CD4-positive, alpha-beta T cell treated with Interleukin-12 subunit alpha and Interleukin-12 subunit beta, for 1 hour (primary cell): ENCODE measurements around the gene ANO4.

ENCODE experiments used
- DNase-seq: peaks from one replicate; pipeline ENCODE4 v3.0.0-alpha.2; 2020

Gene ANO4

DNA sequence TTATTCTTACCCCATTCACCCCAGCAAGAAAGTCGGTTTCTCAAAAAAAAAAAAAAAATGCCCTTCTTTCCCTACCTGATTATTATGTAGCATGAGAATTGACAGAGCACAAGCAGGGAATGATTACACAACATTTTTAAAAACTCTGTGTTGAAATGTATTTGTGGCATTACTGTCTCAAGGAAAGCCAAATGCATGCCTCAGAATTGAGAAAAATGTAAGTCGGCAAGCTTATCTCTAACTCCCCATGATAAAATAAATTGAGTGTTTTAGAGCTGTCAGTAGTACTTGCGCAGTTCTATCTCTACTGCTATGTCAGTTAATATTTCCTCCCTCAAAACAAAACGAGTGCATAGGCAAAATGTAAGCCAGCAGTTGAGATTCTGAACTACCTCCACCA is 25.7 kb downstream of the ANO4 start:
- no peak for DNase-seq

DNA sequence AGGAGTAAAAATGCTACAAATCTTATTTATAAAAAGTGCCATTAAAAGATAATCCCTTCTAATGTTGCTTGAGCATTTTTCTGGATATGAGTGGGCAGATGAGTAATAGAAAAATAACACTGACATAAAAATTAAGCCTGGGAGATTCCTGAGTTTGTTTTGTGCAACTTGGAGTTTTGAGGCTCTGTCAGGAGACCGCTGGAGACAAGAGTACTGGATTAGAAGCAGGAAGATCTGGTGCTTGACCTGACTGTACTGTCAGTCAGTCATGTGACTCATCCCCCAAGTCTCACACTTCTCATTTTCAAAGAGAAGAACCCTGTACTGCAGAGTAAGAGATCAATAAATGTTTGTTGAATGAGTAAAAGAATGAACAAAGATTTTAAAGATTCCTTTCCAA is 29.4 kb downstream of the ANO4 start:
- DNase-seq = no peak

DNA sequence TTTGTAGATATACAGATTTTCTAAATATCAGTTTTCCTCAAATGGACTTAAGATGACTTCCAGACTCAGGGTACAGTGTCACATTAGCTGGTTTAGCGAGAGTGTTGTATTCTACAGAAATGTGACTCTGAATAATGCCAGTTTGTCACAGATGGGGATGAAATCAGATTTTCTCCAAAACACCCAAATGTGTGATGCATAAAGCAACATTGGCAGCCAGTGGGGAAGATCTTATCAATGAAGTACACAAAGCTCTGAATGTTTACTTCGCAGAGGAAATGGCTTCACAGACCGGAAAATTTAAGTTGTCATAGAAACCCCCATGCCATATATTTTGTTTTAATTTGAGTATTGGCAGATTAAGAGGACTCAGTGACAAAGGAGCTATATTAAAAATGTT is 29.9 kb downstream of the ANO4 start:
- DNase-seq = no peak

DNA sequence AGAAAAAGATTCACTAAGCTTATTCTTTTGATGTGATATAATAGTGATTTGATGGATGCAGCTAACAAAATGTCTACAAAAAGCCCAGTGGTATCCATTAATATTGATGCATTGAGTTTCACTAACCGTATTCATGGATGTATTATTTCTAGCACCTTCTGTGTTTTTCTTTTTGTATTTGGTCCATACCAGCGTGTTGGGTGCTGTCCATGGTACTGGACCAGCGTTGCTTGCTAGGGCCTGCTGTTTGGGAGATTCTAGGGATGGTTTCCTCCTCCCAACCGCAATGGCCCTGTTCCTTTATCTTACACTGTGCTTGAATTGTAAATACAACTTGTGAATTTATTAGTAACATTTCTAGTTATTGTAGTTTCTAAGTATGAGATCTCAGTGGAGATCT is 31.7 kb downstream of the ANO4 start:
- DNase-seq = no peak

DNA sequence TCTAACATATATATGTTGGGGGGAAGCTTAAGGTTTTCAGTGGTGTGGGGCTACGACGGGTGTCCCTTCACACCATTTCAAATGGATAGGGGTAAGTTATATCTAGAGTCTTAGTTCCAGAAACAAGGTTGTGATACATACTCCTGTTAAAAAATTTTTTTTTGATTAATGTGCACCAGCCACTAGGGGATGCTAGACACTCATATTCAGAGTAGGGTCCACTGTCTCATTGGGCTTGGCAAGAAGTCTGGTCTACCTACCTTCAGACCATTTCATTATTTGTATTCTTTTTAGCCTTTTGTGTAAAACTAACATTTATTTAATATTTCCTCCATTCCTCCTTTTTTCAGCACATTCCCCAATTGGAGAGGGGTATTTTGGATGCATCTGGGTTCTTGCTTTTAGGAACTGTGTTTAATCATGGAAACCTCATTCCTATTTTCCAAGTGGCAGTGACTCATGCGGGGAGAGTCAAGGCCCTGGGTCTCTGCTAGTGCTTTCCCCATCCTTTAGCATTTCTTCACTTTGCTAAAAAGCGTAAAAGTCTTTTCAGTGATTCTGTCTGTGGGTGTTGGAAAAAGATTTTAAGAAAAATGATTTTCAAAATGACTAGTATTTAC is 33.4 kb downstream of the ANO4 start:
- DNase-seq = no peak

DNA sequence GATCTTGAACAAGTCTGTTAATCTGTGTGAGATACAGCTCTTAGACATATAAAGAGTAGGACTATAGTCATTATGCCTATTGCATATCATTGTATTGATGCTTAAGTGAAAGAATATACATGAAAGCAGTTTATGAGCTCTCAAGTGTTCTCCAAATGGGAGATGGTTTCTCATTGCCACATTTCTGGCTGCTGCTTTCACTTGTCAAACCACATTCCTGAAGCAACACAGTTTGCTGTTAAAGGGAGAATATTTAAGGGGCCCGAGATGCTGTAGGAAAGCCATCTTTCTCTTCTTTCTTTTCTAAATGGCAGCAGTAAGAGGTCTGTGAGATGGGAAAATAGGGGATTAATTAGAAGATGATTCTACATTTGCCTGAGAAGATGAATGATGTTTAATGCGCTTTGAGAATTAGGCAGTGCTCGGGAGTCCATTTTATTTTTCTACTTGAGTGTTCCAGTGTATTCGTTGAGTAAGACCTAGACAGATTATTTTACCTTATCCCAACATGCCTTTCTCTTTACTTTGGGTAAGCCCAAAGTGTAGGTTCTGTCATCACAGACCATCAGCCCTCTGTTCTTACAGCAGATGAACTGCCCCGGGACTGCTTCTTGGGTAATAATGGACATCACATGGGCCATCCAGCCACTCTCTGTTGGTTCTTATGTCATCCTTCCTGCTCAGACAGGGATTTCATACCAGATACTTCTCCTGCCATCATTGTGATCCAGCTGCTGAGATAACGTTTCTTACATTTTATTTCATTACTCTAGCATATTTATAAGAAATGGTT is 35.6 kb downstream of the ANO4 start:
- DNase-seq = no peak

DNA sequence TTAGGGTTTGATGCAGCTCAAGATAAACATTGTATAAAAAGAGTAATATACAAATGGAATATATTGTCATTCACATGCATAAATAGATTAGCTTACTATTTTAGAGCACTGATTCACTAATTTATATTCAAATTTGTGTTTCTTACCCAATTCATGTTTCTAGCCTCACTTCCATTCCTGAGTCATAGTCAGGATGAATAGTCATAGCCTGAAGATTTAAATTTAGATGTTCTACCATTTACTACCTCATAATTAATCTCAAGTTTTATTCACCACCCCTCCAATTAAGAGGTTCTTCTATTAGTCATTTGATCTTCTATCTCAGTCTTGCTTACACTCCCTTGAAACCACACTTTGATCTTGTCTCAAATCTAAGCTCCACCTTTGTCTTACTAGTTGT is 38.7 kb downstream of the ANO4 start:
- DNase-seq = no peak

DNA sequence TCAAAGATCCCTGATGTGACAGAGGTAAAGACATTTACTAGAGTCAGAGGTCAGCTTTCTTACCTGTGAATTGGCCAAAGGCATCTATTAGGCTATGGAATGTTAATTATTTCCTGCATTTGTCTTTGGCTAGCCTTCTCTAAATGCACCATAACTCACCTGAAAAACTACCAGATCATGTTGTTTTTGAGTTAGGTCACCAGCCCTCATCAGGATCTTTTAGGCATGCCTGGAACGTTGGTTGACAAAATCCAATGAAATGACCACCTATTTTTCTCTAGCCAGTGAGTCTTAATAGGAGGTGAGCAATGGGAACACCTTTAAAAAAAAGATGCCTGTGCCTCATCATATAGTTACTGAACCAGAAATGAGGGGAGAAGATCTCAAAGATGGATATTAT is 46.2 kb downstream of the ANO4 start:
- DNase-seq = no peak

DNA sequence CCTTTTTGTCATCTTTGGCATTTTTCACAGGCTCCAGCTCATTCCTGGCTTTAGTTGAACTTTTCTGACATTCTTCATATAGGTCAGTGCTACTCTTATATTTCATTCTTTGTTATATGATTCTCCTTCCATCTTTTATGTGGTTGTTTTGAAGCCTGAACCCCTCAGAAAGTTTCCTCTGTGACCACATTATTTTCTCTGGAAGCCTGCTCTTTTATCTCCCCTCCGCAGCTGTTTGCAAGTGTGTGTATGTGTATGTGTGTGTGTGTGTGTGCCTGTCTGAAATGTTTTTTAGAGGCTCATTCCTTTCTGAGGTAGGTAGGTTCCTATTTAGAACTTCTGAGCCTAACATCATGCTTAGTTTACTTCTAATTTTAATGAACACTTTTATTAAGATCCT is 47.6 kb downstream of the ANO4 start:
- DNase-seq = no peak

DNA sequence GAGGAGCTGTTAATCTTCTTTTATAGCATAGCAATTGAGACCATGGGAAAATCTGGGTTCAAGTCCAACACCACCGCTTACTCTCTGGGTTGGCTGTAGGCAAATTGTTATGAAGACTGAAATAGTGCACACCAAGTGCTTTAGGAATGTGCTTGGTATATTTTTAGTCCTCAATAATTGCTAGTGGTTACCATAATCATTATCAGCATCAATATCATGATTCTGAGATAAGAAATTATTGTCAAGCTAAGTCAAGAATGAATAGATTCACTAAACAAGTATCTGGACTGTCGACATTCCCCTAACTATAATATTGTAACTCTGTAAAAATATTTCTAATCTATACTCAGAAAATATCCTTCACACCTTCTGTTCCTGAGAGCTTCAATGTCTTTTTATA is 48.5 kb downstream of the ANO4 start:
- DNase-seq = no peak

DNA sequence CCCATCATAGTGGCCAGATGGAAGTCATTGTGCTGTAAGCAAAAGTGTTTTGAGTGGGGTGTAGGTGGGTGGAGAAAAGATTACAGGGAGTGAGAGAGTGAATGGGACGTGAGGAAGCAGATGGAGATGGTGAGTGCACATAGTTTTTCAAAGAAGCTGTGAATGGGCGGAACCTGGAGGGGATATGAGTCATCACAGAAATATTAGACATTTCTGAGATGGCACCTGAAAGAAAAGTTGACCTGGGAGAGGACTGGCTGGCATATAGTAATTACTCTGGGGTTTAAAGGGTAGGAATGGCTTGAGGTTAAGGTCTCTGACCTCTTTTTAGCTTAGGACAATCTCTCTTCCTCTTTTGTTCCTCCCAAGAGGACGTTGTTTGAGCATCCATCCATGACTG is 50.5 kb downstream of the ANO4 start:
- DNase-seq = no peak

DNA sequence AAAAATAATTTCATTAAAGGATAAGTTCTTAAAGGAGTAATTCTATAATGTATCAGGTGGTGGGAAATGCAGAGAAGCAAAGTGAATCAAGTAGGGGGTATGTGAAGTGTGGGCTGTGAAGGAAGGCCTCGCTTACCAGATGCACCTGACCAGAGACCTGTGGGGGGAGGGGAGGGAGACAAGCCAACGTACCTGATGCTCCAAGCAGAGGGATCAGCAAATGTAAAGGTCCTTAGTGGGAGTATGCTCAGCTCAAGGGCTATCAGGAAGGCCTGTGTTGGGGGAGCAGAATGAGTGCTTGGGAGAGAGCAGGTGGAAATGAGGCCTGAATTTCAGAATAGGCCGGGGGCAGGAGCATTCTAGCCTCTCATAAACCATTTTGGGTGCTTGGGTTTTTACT is 57.1 kb downstream of the ANO4 start:
- DNase-seq = no peak

DNA sequence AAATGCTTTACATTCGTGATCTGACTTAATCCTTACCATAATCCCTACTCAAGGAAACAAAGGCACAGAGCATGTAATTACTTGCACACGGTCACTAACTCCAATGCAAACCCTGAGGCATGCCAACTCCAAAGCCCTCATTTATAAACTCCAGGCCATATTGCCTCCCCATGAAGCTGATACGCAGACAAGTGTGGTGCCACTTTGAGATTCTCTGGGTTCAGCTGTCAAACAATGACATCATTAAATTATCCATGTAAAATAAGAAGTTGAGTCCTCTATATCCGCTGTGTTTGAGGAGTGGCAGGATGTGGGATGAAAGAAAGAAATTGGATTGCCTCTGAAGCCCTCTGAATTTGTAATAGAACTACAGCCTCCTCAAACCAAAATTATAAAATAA is 62.8 kb downstream of the ANO4 start:
- DNase-seq = no peak

DNA sequence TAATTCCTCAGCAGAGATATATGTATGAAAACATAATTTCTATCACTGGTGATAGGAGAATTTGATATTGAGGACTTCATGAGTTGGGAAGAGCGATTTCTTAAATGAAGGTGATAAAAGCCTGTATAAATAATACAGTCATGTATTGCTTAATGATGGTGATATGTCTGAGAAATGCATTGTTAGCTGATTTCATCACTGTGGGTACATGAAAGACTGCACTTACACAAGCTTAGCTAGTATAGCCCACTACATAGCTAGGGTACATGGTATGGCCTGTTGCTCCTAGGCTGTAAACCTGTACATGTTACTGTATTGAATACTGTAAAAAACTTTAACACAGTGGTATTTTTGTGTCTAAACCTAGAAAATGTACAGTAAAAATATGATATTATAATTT is 63.4 kb downstream of the ANO4 start:
- DNase-seq = no peak

DNA sequence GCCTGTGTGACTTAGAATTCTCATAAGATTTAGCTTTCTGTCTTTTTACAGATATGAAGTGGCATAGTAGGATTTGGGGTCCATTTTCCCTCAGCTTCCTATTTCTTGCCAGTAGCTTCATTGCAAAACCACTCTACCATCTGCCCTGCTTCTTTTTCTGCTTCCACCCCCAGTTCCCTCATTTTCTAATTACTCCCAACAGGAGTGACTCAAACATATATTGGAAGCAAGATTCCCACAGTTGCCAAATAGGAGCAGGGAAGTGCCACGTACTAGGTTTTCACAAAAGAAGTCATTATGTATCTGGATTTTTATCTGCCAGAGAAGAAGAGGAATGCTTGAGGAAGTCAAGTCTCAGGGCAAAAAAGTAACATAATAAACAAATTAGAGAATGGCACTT is 64.1 kb downstream of the ANO4 start:
- DNase-seq = no peak

DNA sequence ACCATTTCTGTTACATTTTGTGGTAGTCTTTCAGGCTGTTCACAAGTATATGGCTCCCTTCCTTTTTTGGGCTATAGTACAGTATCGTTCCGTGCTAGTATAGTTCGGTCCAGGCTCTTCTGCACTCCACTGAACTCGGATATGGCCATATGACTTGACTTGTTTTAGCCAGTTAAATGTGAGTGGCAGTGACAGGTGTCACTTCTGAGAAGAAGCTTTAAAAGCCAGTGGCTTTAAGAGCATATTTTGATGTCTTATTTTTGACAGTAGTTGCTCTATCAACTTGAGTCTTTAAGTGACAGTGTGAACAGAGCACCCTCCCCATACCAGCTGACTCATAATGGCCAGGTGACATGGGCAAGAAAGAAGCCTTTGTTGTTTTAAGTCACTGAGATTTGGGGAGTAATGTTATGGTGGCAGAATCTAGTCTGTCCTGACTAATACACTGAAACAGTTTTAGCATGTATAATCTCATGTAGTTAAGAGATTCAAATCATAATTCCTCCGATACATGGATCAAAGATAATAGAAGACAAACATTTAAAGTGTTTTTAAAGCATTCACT is 64.6 kb downstream of the ANO4 start:
- DNase-seq = no peak

DNA sequence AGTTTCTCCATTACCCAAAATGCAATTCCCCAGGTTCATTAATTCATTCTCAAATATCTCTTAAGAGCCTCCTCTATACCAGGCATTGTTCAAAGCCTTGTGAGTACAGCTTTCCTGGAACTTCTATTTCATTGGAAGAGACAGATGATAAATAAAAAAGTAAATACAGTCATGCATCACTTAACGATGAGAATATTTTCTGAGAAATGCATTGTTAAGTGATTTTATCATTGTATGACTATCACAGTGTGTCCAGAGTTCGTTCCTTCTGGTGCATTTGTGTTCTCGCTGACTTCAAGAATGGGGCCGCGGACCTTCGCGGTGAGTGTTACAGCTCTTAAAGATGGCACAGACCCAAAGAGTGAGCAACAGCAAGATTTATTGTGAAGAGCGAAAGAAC is 66.0 kb downstream of the ANO4 start:
- no peak for DNase-seq

DNA sequence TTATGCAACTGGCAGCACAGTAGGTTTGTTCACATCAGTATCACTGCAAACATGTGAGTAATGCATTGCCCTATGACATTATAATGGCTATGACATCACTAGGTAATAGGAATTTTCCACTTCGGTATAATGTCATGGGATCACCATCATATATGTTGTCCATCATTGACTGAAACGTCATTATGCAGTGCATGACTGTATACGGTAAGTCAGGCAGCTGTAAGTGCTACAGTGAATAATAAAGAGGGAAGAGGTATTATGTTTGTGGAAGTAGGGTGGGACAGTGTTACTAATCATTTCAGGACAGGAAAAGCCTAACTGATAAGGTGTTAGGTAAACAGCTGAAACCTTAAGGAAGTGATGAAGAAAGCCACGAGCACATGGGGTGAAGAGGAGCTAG is 68.1 kb downstream of the ANO4 start:
- DNase-seq = no peak

DNA sequence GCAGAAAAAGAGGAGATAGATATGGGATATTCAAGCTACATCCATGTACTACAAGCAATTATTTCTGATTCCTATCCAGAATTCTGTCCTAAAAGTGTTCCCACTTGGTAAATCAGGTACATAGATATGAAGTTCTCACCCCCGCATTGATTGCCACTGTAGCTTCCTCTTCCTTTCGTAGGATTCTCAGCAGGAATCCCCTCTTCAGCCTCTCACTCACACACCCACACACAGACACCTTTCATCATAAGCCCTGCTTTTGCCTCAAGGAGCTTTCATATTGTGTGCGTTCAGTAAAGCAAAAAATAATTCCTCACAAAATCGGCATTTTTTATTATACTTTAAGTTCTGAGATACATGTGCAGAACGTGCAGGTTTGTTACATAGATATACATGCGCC is 69.8 kb downstream of the ANO4 start:
- no peak for DNase-seq

DNA sequence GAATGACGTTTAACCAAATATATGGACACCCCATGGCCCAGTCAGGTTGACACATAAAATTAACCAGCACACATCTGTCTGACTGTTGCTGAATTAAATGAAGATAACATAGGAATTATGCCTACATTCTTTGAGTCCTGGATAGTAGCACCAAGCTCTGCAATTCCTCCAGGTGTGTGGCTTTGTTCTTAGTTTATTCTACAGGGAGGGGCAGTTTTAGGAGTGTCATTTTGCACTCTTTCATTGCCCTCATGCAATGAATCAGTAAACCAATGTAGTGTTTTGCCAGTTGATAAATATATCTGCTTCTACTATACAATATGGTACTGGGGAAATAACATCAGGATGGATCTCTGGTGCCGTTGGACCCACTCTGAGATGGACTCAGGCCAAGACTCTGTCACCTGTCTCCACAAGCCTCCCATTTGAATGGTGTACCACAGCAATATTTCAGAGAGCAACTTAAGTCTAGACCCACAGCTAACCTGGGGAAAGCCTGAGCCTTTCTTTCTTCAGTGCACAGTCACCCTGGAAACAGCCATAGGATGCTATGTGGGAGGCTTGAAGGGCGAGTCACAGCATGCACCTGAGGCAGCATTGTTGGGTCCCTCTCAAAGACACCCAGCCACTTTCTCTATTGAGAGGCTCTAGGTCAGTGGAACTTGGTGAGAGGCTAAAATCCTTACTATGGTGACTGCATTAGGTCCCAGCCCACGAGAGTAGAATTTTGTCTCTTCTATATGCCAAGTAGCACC is 73.2 kb downstream of the ANO4 start:
- DNase-seq = no peak

DNA sequence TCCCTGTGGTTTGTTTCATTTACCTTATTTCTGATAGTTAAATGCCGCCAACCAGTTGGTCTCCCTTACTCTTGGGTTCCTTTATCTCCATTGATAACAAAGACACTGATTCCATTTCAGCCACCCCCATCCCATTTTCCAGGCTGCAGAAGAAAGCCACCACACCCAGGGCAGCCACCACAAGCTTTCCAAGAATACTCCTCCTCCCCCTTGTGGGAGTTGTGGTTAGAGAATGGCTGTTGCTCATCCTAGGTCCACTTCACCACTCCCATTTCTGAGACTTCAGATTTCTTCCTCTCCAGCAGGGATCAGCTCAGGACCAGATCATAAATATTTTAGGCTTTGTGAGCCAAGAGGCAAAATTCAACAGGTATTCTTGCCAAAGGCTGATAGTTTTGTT is 73.9 kb downstream of the ANO4 start:
- DNase-seq = no peak

DNA sequence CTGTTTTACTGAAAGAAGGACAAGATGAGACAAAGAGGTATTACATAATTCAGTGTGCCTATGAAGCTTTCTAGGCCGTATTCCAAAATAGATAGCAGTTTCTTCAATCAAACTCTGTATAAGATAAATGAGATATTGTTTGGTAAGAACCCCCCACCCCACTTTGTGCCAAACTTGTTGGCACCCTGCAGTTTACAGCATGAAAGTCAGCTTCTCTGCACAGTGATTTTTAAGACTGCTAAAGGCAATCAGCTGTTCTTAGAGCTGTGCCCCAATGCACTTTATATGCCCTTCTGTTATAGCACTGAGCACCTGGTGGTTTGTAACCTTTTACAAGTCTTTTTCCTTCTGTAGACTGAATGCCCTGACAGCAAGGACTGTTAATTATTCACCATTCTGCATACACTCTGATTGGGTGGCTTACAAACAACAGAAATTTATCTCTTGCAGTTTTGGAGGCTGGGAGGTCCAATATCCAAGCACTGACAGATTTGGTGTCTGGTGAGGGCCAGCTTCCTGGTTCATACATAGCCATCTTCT is 76.7 kb downstream of the ANO4 start:
- no peak for DNase-seq

DNA sequence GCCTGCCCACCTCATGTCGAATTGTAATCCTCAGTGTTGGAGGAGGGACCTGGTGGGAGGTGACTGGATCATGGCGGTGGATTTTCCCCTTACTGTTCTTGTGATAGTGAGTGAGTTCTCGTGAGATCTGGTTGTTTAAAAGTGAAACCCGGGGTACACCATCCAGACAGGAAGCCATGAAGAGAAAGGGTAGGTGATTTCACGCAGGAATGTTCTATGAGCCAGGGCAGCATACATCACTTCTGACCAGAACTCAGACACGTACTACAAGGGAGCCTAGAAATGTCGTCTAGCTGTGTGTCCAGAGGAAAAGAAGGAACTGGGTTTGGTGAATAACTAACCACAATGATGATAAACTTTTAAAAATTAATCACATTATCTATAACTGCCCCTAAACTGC is 80.6 kb downstream of the ANO4 start:
- no peak for DNase-seq

DNA sequence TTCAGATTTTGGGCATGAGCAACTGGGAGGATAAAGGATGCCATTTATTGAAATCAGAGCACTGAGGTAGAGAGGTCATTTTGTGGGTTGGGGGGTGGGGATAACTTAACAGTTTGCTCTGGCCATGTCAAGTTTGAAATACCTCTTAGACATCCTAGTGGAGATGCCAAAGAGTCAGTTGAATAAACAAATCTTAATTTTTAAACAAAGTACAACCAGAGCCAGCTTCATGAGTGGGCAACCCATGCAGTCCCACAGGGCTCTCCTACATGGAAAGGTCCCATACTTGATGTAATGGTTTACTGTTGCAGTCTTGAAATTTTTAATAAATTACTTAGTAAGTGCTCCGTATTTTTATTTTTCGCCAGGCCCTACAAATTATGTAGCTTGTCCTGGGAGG is 81.2 kb downstream of the ANO4 start:
- no peak for DNase-seq
